Prostate gland (tissue), 2 donors: ENCODE measurements around the gene TMEM170B. TPM values are rescaled to one million over a fixed set of nuclear protein-coding genes. Genes with fewer than 3 reads are reported as not detected.

ENCODE experiments used
- DNase-seq: peaks from one replicate; pipeline ENCODE4 v3.0.0-alpha.2; 2019; ENCODE audit warnings: low spot score
- H3K27ac ChIP-seq, 2 donors: fragments of 200-600 bp; sonication (generic); 2 replicates each; pipeline ENCODE4 v1.5.1; 2017 to 2019
- H3K27me3 ChIP-seq: fragments of 200-600 bp; sonication (generic); replicated peaks from 2 replicates; pipeline ENCODE4 v1.5.1; 2019; ENCODE audit not compliant: insufficient read depth
- H3K36me3 ChIP-seq, 2 donors: fragments of 200-600 bp; sonication (generic); 1 replicate in 1 of 2; 2 replicates in 1 of 2; pipeline versions ENCODE4 v1.5.1 to v1.8.1; 2017 to 2019
- H3K4me1 ChIP-seq: fragments of 200-600 bp; sonication (generic); replicated peaks from 2 replicates; pipeline ENCODE4 v1.5.1; 2019
- H3K4me3 ChIP-seq, 2 donors: fragments of 200-600 bp; sonication (generic); 2 replicates each; pipeline ENCODE4 v1.5.1; 2017 to 2019
- H3K9me3 ChIP-seq: fragments of 200-600 bp; sonication (generic); 2 replicates; pipeline ENCODE4 v1.5.1; 2017
- POLR2A ChIP-seq: fragments of 450-650 bp; IDR thresholded peaks from one replicate; pipeline ENCODE4 v1.6.1; 2016; ENCODE audit warnings: antibody characterized with exemption, mild to moderate bottlenecking
- POLR2AphosphoS5 ChIP-seq: sonication (generic); formaldehyde crosslinking; IDR thresholded peaks from one replicate; pipeline ENCODE4 v1.6.1; 2017; ENCODE audit warnings: antibody characterized with exemption
- WGBS: methylation state at CpG from one replicate; pipeline ENCODE4 v1.1.5; 2018; 5-methylcytosine and 5-hydroxymethylcytosine counted together
- intact Hi-C: fragments of 100-400 bp; cut with DNase I; formaldehyde crosslinking; loops from one replicate; pipeline ENCODE4 v1.14.2; 2022
- total RNA-seq, 2 donors: library from RNA; depleted of rRNA; stranded (reverse); fragments of >200 nt; gene quantifications; one replicate each; pipeline ENCODE4 v1.1.0, GENCODE V29; 2016
- TF ChIP-seq, protein P1 (sequence below), 4 experiments: fragments of 200-600 bp in 2 of 4; fragments of 450-650 bp in 2 of 4; sonication (generic) in 2 of 4; IDR thresholded peaks; 1 replicate in 3 of 4; 2 replicates in 1 of 4; pipeline ENCODE4 v1.5.1; 2016 to 2019; ENCODE audit warnings: antibody characterized with exemption in 4 of 4, mild to moderate bottlenecking in 2 of 4, moderate library complexity in 2 of 4

TMEM170B gene
- total RNA-seq, 2 donors from 2014 or later, result 2.7 to 5.7 TPM

DNA sequence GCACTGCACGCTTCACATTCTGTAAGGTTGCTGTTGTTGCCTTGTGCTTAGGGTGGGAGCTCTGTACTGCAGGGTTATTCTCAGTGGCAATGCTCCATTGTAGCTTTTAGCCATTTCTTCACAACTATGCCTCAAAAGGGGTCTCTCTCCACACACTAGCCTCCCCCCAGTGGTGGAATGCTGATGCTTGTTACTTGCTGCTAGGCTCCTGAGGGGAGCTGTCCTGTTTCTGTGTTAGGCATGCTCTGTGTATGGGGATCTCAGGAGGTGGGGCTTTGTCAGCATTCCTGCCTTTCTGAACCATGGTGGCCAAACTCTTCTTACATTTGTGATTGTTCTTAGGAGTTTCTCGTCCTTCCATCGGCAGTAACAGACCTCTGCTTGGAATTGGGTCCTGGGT lies 18.8 kb downstream of the TMEM170B start:
- no peak for TF ChIP-seq POLR2A
- TF ChIP-seq POLR2AphosphoS5, result no peak
- TF ChIP-seq, protein P1, sequence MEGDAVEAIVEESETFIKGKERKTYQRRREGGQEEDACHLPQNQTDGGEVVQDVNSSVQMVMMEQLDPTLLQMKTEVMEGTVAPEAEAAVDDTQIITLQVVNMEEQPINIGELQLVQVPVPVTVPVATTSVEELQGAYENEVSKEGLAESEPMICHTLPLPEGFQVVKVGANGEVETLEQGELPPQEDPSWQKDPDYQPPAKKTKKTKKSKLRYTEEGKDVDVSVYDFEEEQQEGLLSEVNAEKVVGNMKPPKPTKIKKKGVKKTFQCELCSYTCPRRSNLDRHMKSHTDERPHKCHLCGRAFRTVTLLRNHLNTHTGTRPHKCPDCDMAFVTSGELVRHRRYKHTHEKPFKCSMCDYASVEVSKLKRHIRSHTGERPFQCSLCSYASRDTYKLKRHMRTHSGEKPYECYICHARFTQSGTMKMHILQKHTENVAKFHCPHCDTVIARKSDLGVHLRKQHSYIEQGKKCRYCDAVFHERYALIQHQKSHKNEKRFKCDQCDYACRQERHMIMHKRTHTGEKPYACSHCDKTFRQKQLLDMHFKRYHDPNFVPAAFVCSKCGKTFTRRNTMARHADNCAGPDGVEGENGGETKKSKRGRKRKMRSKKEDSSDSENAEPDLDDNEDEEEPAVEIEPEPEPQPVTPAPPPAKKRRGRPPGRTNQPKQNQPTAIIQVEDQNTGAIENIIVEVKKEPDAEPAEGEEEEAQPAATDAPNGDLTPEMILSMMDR (IDR thresholded peaks at IDR 0.05), result no peak
- WGBS, result 94% methylated on average over 3 of the region's 3 CpGs
- DNase-seq, result no peak

DNA sequence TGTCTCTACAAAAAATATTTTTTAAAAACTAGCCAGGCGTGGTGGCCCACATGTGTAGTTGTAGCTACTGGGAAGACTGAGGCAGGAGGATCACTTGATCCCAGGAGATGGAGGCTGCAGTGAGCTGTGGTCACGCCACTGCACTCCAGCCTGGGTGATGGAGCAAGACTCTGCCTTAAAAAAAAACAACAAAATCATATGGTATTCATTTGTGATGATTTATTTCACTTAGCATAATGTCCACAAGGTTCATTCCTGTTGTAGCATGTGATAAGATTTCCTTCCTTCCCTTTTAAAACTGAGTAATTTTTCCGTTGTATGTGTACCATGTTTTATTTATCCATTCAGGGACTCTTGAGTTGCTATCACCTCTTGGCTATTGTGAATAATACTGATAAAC lies 26.2 kb downstream of the TMEM170B start:
- Histone ChIP-seq H3K27me3 (no peaks in the 10 kb centered on the region), H3K4me3 (no peak overlapping the region), H3K27ac (no peak overlapping the region), H3K36me3 (no peaks in the 10 kb centered on the region), H3K4me1 (no peaks in the 10 kb centered on the region), H3K9me3 (no peaks in the 10 kb centered on the region)
- DNase-seq, result no peak
- intact Hi-C loops, result no loop called here
- TF ChIP-seq, protein P1 (IDR thresholded peaks at IDR 0.05), result no peak
- TF ChIP-seq POLR2A (no peak), POLR2AphosphoS5 (no peak)
- 84% methylated on average over 3 of the region's 3 CpGs for WGBS

More for the DNA sequence above, 18.8 kb downstream of the TMEM170B start:
- Histone ChIP-seq H3K9me3 (no peaks in the 10 kb centered on the region), H3K36me3 (no peaks in the 10 kb centered on the region), H3K4me1 (no peaks in the 10 kb centered on the region), H3K27ac (no peak overlapping the region), H3K4me3 (no peak overlapping the region), H3K27me3 (no peaks in the 10 kb centered on the region)
- intact Hi-C loops, result no loop called here

DNA sequence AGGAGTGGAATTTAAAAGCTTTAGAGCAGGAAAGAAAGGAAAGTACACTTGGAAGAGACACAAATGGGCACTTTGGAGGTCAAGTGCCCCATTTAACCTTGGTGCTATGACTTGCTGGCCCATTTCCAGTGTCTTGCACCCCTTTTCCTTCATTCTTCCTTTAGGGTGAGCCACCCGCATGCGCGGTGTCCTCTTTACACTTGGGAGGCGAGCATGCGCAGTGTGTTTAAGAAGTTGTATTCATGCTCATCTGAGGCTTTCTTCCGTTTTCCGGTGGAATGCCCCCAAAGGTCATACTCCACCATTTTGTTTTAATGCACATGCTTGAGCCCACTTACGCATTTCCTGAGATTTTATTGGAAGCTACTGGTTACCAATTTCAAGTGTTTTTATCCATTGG lies 29.1 kb downstream of the TMEM170B start:
- Histone ChIP-seq H3K4me1 (no peaks in the 10 kb centered on the region), H3K27ac (no peak overlapping the region), H3K4me3 (no peak overlapping the region), H3K27me3 (no peaks in the 10 kb centered on the region), H3K36me3 (no peaks in the 10 kb centered on the region), H3K9me3 (no peaks in the 10 kb centered on the region)
- intact Hi-C loops, result no loop called here
- DNase-seq, result no peak
- 98% methylated on average over 8 of the region's 8 CpGs for WGBS
- TF ChIP-seq POLR2AphosphoS5 (no peak), POLR2A (no peak)
- TF ChIP-seq, protein P1 (IDR thresholded peaks at IDR 0.05), result no peak

DNA sequence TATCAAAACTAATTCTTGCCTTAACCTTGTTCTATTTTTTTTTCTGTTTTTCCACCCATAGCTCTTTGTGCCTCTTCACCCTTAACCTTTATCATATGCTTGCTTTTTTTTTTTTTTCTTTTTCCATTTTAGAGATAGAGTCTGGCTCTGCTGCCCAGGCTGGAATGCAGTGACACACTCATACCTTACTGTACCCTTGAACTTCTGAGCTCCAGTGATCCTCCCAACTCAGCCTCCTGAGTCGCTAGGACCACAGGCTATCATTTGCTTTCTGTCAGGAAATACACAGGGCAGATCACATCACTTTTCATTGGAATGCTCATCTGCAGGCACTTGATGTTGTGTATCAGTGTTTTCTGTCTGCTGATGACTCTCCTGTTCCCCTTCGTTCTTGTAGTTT lies 33.5 kb downstream of the TMEM170B start:
- TF ChIP-seq, protein P1 (IDR thresholded peaks at IDR 0.05), result no peak
- TF ChIP-seq POLR2A (no peak), POLR2AphosphoS5 (no peak)

DNA sequence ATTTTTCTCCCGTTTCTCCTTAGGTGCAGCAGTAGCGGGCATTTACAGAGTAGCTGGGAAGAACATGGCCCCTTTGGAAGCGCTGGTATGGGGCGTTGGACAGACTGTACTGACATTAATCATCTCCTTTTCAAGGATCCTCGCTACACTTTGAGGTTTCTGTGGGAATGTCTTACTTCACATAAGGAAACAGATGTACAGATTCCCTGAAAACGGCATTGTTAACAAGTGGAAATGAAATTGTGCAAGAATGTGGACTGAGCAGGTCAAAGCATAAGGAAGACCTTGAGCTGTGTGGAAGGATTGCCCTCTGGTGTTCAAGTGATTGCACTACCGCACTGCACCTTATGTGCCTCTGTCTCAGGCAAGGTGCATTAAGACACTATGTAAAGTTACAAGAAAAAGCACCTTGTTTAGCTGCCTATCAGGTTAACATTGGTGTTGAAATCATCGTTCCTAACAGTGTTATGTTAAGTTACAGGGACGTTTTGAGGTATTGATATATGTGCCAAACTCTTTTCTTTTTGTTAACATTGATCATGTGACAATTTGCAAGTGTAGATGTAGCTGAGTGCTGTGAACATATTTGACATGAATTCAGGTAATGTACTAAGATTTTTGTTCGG lies 38.0 kb downstream of the TMEM170B start:
- intact Hi-C loops, result loop anchor here (10.0 kb wide), 2 partner anchors 81 to 431 kb away; no protein-coding TSS in a partner anchor
- H3K27ac ChIP-seq, result no peak overlapping the region
- TF ChIP-seq, protein P1 (IDR thresholded peaks at IDR 0.05), result peak; percentile 30 to 90 (median 72)
- no peak for TF ChIP-seq POLR2A
- TF ChIP-seq POLR2AphosphoS5, result peak; percentile 45
- peak; percentile 51 for DNase-seq
- H3K4me3 ChIP-seq, result no peak overlapping the region
- H3K36me3 ChIP-seq, result no peaks in the 10 kb centered on the region
- H3K9me3 ChIP-seq, result no peaks in the 10 kb centered on the region
- 50% methylated on average over 10 of the region's 10 CpGs for WGBS
- H3K27me3 ChIP-seq, result no peaks in the 10 kb centered on the region
- no peaks in the 10 kb centered on the region for H3K4me1 ChIP-seq

More for the DNA sequence above, 33.5 kb downstream of the TMEM170B start:
- Histone ChIP-seq H3K27me3 (no peaks in the 10 kb centered on the region), H3K36me3 (no peaks in the 10 kb centered on the region), H3K9me3 (no peaks in the 10 kb centered on the region), H3K27ac (no peak overlapping the region), H3K4me3 (no peak overlapping the region), H3K4me1 (no peaks in the 10 kb centered on the region)
- WGBS, result 93% methylated on average over 2 of the region's 2 CpGs
- intact Hi-C loops, result loop anchor here (10.0 kb wide), 2 partner anchors 76 to 426 kb away; no protein-coding TSS in a partner anchor
- no peak for DNase-seq
